KMS-11 (cell line): ENCODE data around the gene ZMYND12.

Experiments
- H2AFZ ChIP-seq: fragments of 200-600 bp; sonication (generic); 2 replicates; pipeline ENCODE4 v1.6.1; 2016; ENCODE audit warnings: antibody characterized with exemption, mixed run types, low read depth
- H3K27ac ChIP-seq: fragments of 200-600 bp; sonication (generic); 2 replicates; pipeline ENCODE4 v1.6.1; 2016; ENCODE audit warnings: mild to moderate bottlenecking, mixed run types
- H3K27me3 ChIP-seq: fragments of 200-600 bp; sonication (generic); 2 replicates; pipeline ENCODE4 v1.6.1; 2017; ENCODE audit warnings: mild to moderate bottlenecking, low read depth, mixed run types, moderate library complexity; ENCODE audit not compliant: insufficient read depth
- H3K36me3 ChIP-seq: fragments of 200-600 bp; sonication (generic); 2 replicates; pipeline ENCODE4 v1.6.1; 2017; ENCODE audit warnings: mild to moderate bottlenecking, mixed run types; ENCODE audit not compliant: insufficient read depth
- H3K4me1 ChIP-seq: fragments of 200-600 bp; sonication (generic); 2 replicates; pipeline ENCODE4 v1.6.1; 2016; ENCODE audit warnings: mild to moderate bottlenecking, low read depth, mixed run types; ENCODE audit not compliant: poor library complexity, severe bottlenecking
- H3K4me2 ChIP-seq: fragments of 200-600 bp; sonication (generic); 2 replicates; pipeline ENCODE4 v1.7.0; 2016; ENCODE audit warnings: mild to moderate bottlenecking, mixed run types
- H3K4me3 ChIP-seq: fragments of 200-600 bp; sonication (generic); IDR thresholded peaks from 2 replicates; pipeline ENCODE4 v1.6.1; 2017; ENCODE audit warnings: low read depth, low read length, mixed read lengths; ENCODE audit not compliant: insufficient read depth
- H3K79me2 ChIP-seq: fragments of 200-600 bp; sonication (generic); 2 replicates; pipeline ENCODE4 v1.6.1; 2016; ENCODE audit warnings: low read depth, mixed run types; ENCODE audit not compliant: insufficient read depth
- H3K9ac ChIP-seq: fragments of 200-600 bp; sonication (generic); 2 replicates; pipeline ENCODE4 v1.6.1; 2016; ENCODE audit warnings: mild to moderate bottlenecking, mixed run types
- H4K20me1 ChIP-seq: fragments of 200-600 bp; sonication (generic); 2 replicates; pipeline ENCODE4 v1.6.1; 2016; ENCODE audit warnings: mild to moderate bottlenecking, mixed run types; ENCODE audit not compliant: insufficient read depth
- CTCF ChIP-seq: fragments of 200-600 bp; sonication (generic); conservative IDR thresholded peaks from 2 replicates; pipeline ENCODE4 v1.6.1; 2017; ENCODE audit warnings: low read depth, mild to moderate bottlenecking, antibody characterized with exemption, low read length, moderate library complexity, mixed read lengths

The ZMYND12 gene

GRCh38 chr1:42419126-42419821 lies 36.5 kb downstream of the ZMYND12 start:
- Histone ChIP-seq H2AFZ (no peak overlapping the region), H3K27ac (no peak overlapping the region), H3K27me3 (no peaks in the 10 kb centered on the region), H4K20me1 (no peaks in the 10 kb centered on the region), H3K4me2 (no peak overlapping the region), H3K4me3 (no peak overlapping the region), H3K4me1 (no peaks in the 10 kb centered on the region), H3K36me3 (no peaks in the 10 kb centered on the region), H3K9ac (no peak overlapping the region), H3K79me2 (no peaks in the 10 kb centered on the region)
- TF ChIP-seq CTCF, result no peak

DNA sequence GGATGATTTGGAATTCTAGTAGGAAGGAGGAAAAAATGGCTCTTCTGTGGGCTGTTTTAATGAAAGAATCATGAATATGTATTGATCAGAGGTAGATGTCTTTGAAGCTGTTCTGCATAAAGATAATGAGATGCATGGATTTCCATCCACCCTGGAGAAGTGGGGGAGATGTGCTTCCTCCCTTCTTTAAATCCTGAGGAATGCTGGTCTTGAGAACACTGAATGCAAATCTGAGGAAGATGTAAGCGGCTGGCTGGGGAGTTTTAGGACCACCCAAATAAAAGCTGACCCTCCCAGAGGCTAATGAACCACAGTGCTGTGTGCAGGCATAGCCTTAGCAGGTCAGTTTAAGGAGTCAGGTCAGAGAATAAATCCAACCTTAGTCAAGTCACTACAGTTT lies 37.3 kb downstream of the ZMYND12 start:
- Histone ChIP-seq H3K79me2 (no peaks in the 10 kb centered on the region), H3K27ac (no peak overlapping the region), H3K27me3 (no peaks in the 10 kb centered on the region), H3K4me2 (no peak overlapping the region), H3K36me3 (no peaks in the 10 kb centered on the region), H3K4me1 (no peaks in the 10 kb centered on the region), H4K20me1 (no peaks in the 10 kb centered on the region), H3K9ac (no peak overlapping the region), H2AFZ (no peak overlapping the region), H3K4me3 (no peak overlapping the region)
- no peak for TF ChIP-seq CTCF

- H3K9ac ChIP-seq, result no peak overlapping the region
Measured at GRCh38 chr1:42417166-42417565, 38.7 kb downstream of the ZMYND12 start.

GRCh38 chr1:42414551-42415496 lies 41.0 kb downstream of the ZMYND12 start:
- no peaks in the 10 kb centered on the region for H3K36me3 ChIP-seq
- H2AFZ ChIP-seq, result no peak overlapping the region
- no peaks in the 10 kb centered on the region for H3K27me3 ChIP-seq
- no peaks in the 10 kb centered on the region for H3K4me1 ChIP-seq
- no peak for TF ChIP-seq CTCF
- H3K79me2 ChIP-seq, result no peaks in the 10 kb centered on the region
- H3K27ac ChIP-seq, result no peak overlapping the region
- H3K9ac ChIP-seq, result no peak overlapping the region
- no peak overlapping the region for H3K4me2 ChIP-seq
- no peaks in the 10 kb centered on the region for H4K20me1 ChIP-seq
- no peak overlapping the region for H3K4me3 ChIP-seq

More at GRCh38 chr1:42417166-42417565, 38.7 kb downstream of the ZMYND12 start:
- no peaks in the 10 kb centered on the region for H3K36me3 ChIP-seq
- no peak overlapping the region for H3K4me2 ChIP-seq
- H4K20me1 ChIP-seq, result no peaks in the 10 kb centered on the region
- TF ChIP-seq CTCF, result no peak
- no peak overlapping the region for H2AFZ ChIP-seq
- H3K27me3 ChIP-seq, result no peaks in the 10 kb centered on the region
- H3K4me1 ChIP-seq, result no peaks in the 10 kb centered on the region
- no peak overlapping the region for H3K4me3 ChIP-seq
- H3K79me2 ChIP-seq, result no peaks in the 10 kb centered on the region
- no peak overlapping the region for H3K27ac ChIP-seq
